ENCODE results near the gene HRH1.

The HRH1 gene

DNA sequence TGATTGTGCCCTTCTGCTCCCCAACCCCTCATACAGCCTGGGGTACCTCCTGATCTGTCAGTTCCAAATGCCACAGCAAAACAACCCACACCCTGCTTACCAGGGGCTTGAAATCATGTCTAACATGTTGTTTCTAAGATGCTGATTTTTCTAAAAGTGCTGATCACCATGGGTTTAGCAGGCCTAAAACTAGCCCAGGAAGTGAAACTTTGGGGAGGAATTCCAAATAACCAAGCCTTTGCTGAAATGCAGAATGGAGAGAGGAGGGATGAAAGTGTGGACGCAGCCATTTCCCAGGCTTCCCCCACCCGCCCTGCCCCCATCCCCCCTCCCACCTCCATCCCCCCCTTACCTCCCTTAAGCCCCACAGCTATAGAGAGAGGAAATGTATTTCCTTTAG, 2.0 kb upstream of the HRH1 start:
- Histone ChIP-seq H3K9me3 (replicated peaks; ENCODE audit: insufficient read depth, low read length) (no peaks in the 10 kb centered on the region), H4K20me1 (ENCODE audit: insufficient read depth, low read length) (no peaks in the 10 kb centered on the region), H2AFZ (ENCODE audit: low read length) (no peak overlapping the region), H3K27me3 (replicated peaks; ENCODE audit: insufficient read depth, low read length) (no peaks in the 10 kb centered on the region; the same call in none of the 2 replicates), H3K79me2 (ENCODE audit: low read length) (no peaks in the 10 kb centered on the region), H3K4me3 (ENCODE audit: low read length) (no peak overlapping the region), H3K36me3 (replicated peaks; ENCODE audit: insufficient read depth, low read length) (no peaks in the 10 kb centered on the region), H3K9ac (ENCODE audit: low read length) (no peak overlapping the region), H3K9me2 (replicated peaks; ENCODE audit: insufficient read depth, low read length) (no peaks in the 10 kb centered on the region), H3K27ac (ENCODE audit: low read length) (no peak overlapping the region), H3K4me2 (ENCODE audit: low read depth, low read length) (no peak overlapping the region), H3F3A (ENCODE audit: insufficient read depth, low read length) (no peaks in the 10 kb centered on the region), H3K4me1 (ENCODE audit: low read length) (no peaks in the 10 kb centered on the region)
- DNase-seq, result no peak
- TF ChIP-seq, protein P1, sequence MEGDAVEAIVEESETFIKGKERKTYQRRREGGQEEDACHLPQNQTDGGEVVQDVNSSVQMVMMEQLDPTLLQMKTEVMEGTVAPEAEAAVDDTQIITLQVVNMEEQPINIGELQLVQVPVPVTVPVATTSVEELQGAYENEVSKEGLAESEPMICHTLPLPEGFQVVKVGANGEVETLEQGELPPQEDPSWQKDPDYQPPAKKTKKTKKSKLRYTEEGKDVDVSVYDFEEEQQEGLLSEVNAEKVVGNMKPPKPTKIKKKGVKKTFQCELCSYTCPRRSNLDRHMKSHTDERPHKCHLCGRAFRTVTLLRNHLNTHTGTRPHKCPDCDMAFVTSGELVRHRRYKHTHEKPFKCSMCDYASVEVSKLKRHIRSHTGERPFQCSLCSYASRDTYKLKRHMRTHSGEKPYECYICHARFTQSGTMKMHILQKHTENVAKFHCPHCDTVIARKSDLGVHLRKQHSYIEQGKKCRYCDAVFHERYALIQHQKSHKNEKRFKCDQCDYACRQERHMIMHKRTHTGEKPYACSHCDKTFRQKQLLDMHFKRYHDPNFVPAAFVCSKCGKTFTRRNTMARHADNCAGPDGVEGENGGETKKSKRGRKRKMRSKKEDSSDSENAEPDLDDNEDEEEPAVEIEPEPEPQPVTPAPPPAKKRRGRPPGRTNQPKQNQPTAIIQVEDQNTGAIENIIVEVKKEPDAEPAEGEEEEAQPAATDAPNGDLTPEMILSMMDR (IDR thresholded peaks at IDR 0.05; ENCODE audit: low read length), result no peak
- TF ChIP-seq EZH2phosphoT487 (IDR thresholded peaks at IDR 0.05; ENCODE audit: low read length) (no peak), EZH2 (optimal IDR thresholded peaks at IDR 0.05; ENCODE audit: low read depth, low read length) (no peak)

DNA sequence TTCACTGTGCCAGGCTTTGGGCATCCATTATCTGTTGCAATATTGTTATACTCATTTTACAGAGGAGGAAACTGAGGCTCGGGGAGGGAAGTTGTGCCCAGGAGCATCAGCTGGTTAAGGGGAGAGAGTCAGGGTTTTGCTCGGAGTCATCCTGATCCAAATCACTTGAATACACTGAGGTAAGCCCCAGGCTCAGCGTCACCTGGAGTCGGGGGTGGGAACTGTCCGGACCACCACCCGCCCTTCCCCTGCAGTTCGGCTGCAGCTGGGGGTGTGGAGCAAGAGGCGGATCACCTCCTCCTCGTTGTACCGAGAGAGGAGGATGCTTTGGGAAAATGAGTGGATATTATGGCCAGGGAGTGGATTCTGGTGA, 646 bp downstream of the HRH1 start:
- H3K79me2 ChIP-seq (ENCODE audit: low read length), result no peaks in the 10 kb centered on the region
- H3K27me3 ChIP-seq (replicated peaks; ENCODE audit: insufficient read depth, low read length), result no peaks in the 10 kb centered on the region; the same call in none of the 2 replicates
- no peaks in the 10 kb centered on the region for H3K36me3 ChIP-seq (replicated peaks; ENCODE audit: insufficient read depth, low read length)
- no peak overlapping the region for H2AFZ ChIP-seq (ENCODE audit: low read length)
- no peak overlapping the region for H3K9ac ChIP-seq (ENCODE audit: low read length)
- no peaks in the 10 kb centered on the region for H3K9me3 ChIP-seq (replicated peaks; ENCODE audit: insufficient read depth, low read length)
- H3K27ac ChIP-seq (ENCODE audit: low read length), result no peak overlapping the region
- H3F3A ChIP-seq (ENCODE audit: insufficient read depth, low read length), result no peaks in the 10 kb centered on the region
- no peaks in the 10 kb centered on the region for H3K4me1 ChIP-seq (ENCODE audit: low read length)
- no peaks in the 10 kb centered on the region for H4K20me1 ChIP-seq (ENCODE audit: insufficient read depth, low read length)
- TF ChIP-seq, protein P1 (IDR thresholded peaks at IDR 0.05; ENCODE audit: low read length), result no peak
- TF ChIP-seq EZH2 (optimal IDR thresholded peaks at IDR 0.05; ENCODE audit: low read depth, low read length) (no peak), EZH2phosphoT487 (IDR thresholded peaks at IDR 0.05; ENCODE audit: low read length) (no peak)
- no peaks in the 10 kb centered on the region for H3K9me2 ChIP-seq (replicated peaks; ENCODE audit: insufficient read depth, low read length)
- no peak for DNase-seq
- H3K4me2 ChIP-seq (ENCODE audit: low read depth, low read length), result no peak overlapping the region
- no peak overlapping the region for H3K4me3 ChIP-seq (ENCODE audit: low read length)

DNA sequence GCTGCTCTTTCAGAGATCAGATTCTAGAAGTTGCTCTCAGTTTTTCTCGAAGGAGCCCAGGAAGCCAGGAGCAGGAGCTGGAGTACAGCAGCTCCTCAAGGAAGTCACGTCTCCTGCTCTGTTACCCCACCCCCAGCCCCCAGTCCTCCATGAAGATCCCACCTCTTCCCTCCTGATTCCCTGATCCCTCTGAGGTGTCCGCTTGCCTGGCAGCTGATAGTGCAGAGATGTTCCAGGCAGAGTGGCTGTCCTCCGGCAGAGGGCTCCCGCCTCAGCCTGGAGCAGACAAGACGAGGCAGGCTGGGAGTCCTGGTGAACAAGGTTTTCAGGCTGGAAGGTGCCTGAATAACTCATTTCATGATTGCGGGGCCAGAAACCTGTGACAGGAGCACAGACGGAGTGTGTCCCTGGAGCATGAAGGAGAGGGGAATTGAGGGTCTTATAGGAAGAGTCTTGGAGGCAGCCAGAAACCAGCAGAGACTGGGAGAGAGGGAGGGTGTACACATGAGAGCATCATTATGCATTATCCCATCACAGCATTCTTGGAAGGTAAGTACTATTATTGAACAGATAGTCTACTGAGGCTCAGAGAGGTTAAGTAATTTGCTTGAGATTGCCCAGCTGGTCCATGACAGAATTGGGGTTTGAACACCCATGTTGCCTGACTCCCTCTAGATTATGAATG, 1.2 kb downstream of the HRH1 start:
- Histone ChIP-seq H3K9me3 (replicated peaks; ENCODE audit: insufficient read depth, low read length) (no peaks in the 10 kb centered on the region), H3K9me2 (replicated peaks; ENCODE audit: insufficient read depth, low read length) (no peaks in the 10 kb centered on the region), H3K4me1 (ENCODE audit: low read length) (no peaks in the 10 kb centered on the region), H3F3A (ENCODE audit: insufficient read depth, low read length) (no peaks in the 10 kb centered on the region), H3K27me3 (replicated peaks; ENCODE audit: insufficient read depth, low read length) (no peaks in the 10 kb centered on the region; the same call in none of the 2 replicates), H4K20me1 (ENCODE audit: insufficient read depth, low read length) (no peaks in the 10 kb centered on the region), H3K79me2 (ENCODE audit: low read length) (no peaks in the 10 kb centered on the region), H3K4me2 (ENCODE audit: low read depth, low read length) (no peak overlapping the region), H2AFZ (ENCODE audit: low read length) (no peak overlapping the region), H3K4me3 (ENCODE audit: low read length) (no peak overlapping the region), H3K27ac (ENCODE audit: low read length) (no peak overlapping the region), H3K36me3 (replicated peaks; ENCODE audit: insufficient read depth, low read length) (no peaks in the 10 kb centered on the region), H3K9ac (ENCODE audit: low read length) (no peak overlapping the region)
- no peak for DNase-seq
- TF ChIP-seq, protein P1 (IDR thresholded peaks at IDR 0.05; ENCODE audit: low read length), result peak; percentile 23
- no peak for TF ChIP-seq EZH2 (optimal IDR thresholded peaks at IDR 0.05; ENCODE audit: low read depth, low read length)

Data from MM.1S (cell line).